Erythroblast (primary cell): Measurements from ENCODE around the gene UCHL5.

Experiments used
- GATA1 ChIP-seq: IDR thresholded peaks from 2 replicates; pipeline ENCODE4 v1.6.1; 2011; ENCODE audit warnings: low read depth, mild to moderate bottlenecking, control low read depth, low read length, moderate library complexity
- POLR2A ChIP-seq: IDR thresholded peaks from 2 replicates; pipeline ENCODE4 v1.6.1; 2011; ENCODE audit warnings: mild to moderate bottlenecking, low read length

DNA sequence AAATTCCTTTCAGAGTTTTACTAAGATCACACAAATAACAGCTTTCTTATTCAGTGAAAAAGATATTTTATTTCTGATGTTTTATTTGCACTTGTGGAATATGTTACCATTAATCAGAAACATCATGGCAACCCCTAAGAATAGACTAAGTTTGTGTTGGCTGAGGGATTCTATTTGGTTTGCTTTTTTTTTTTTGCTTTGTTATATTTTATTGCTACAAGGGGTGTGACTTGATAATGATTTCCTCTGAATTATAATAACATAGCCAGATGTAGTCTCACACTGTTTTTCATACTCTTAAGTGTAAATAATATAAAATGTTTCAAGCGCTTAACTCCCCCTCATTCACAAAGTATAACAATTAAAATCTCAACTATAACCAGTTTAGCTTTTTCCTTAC is 26.1 kb upstream of the UCHL5 start:
- no peak for TF ChIP-seq POLR2A
- no peak for TF ChIP-seq GATA1
